ENCODE results near the gene NT5C.

NT5C gene

DNA sequence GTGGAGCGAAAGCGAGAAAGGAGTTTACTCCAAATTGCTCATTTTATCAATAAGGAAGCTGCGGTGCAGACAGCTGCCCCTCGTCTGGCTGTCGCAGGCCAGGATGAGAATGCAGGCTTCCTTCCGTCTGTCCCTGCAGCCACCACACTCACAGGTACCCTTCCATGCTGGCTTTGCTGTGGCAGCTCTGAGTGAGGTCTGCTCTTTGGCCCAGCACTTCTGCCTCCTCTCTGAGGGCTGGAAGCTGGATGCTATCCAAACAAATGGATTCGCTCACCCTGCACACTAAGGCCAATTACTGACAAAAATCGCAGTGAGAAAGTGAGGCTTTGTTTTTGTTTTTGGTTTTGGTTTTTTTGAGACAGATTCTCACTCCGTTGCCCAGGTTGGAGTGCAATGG is 14.8 kb downstream of the NT5C start:
- no peak for DNase-seq

GRCh38 chr17:75115555-75115954 is 16.0 kb downstream of the NT5C start:
- DNase-seq, result no peak

DNA sequence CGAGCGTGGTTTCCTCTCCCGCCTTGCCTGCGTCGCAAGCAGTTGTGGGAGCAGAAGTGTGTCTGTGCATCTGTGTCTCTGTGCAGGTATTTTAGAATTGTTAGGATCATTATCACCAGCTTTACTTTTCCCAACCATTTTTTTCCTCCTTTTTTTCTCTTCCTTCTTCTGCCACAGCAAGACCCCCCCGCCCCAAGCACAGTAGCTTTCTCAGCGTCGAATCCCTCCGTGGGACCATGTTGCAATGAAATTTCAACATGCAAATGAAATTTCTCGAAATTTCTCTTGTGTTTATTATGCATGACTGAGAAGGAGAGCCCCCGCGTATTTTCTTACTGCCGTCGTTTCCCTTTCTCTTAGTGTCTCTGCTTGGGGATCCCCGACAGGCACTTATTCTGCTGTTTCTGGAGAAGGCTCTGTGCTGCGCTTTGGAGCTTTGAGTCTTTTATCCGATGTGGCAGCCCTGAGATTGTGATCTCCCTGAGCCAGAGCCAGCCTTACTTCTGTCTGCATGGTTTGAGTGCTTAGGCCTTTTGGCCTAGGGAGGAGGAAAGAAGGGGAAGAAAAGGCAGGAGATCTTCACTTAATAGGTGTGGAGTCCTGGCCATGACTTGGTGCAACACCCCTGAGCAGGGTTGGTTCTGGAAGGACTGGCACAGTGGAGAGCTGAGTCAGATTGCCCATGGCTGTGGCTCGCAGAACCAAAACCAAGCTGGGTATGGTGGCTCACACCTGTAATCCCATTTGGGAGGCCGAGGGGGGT is 16.8 kb downstream of the NT5C start:
- no peak for DNase-seq

GRCh38 chr17:75113798-75114551 is 17.6 kb downstream of the NT5C start:
- peak; percentile 39 to 93 (median 72) for DNase-seq

- no peak for DNase-seq
Measured at GRCh38 chr17:75111777-75112335, 19.7 kb downstream of the NT5C start.

DNA sequence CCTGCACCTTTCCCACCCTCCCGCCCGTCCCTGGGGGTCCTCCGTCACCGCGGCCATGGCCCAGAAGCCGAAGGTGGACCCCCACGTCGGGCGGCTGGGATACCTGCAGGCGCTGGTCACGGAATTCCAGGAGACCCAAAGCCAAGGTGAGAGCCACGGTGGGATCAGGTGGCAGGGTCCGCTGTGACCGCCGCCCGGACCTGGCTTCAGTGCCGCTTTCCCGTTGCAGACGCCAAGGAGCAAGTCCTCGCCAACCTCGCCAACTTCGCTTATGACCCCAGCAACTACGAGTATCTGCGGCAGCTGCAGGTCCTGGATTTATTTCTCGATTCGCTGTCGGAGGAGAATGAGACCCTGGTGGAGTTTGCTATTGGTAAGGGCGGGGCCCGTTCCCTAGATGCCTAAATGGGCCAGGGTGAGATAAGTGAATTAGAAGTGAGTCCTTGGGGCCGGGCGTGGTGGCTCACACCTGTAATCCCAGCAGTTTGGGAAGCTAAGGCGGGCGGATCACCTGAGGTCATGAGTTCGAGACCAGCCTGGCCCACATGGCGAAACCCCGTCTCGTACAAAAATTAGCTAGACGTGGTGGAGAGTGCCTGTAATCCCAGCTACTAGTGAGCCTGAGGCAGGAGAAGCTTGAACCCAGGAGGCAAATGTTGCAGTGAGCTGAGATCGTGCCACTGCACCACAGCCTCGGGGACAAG is 21.2 kb downstream of the NT5C start:
- peak in 1 of 51 donors; percentile 56 for DNase-seq

GRCh38 chr17:75109407-75110233 is 21.9 kb downstream of the NT5C start, which contains the start of gene ARMC7:
Gene ARMC7 (plus strand): TSS chr17:75109969. CDS start chr17:75110289, 320 bp downstream.
- peak in 50 of 51 donors; percentile 23 to 90 (median 74) for DNase-seq

- DNase-seq, result no peak
Measured at GRCh38 chr17:75109046-75109406, 22.5 kb downstream of the NT5C start.

DNA sequence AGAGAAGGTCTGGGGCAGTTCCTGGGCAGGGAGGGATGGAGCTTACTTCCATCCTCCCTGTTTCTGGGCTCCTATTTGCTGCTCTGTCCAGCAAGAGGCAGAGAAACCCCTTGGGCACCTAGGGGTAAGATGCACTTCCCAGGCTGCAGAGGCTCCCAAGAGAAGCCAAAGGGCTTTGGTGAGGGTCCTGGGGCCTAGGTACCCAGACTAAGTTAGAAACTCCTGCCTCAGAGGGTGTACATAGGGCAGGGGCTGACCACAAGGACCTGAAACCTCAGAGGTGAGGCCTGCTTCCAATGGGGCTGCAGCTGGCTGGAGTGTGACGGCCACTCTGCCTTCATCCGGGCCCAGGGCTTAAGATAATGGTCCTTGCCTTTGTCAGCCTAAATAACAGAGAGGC is 23.3 kb downstream of the NT5C start:
- no peak for DNase-seq

DNA sequence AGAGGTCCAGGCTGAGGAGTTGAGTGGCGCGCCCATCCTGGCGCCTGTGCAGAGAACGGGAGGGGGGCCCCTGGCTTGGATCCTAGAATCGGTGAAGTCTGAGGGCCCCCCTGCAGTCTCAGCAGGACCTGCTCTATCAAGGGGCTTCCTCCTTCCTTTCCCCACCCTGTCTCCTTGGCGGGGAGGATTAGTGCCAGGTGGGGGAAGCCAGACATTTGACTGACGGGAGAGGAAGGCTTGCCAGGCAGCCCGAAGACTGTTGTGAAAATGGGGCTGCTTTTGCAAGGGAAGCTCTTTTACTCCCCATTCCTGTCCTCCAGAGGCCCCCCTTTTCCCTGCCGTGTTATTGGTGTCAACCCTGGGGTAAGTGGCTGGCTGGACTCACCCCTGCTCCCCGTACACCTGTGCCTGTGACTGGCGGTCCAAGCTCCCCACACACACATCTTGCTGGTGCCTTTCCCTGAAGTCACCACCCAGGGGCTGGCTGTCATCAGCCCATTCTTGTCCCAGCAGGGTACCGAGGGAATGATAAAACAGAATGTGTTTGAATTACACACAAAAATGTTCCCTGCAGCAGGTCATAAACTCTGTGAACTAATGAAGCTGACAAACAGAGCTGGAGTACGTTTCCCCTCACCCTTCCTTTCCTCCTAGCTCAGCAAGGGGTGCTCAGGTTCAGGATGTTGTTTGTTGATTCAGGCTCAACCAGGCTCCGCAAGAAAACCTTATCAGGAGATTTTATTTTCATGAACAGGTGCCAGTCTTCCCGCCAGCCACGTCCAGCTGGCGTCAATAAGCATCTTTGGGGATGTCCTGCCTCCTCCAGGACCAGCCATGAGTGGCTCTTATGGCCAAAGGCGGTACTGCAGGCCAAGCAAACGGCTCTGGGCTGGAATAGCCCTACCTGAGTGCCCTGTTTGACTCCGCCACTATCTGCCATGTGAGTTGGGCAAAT is 26.1 kb downstream of the NT5C start:
- DNase-seq, result peak in 5 of 51 donors; percentile 8 to 38 (median 18)

- no peak for DNase-seq
Measured at GRCh38 chr17:75103601-75104554, 27.7 kb downstream of the NT5C start.

- DNase-seq, result peak in 1 of 51 donors; percentile 10
Measured at GRCh38 chr17:75102385-75102821, 29.1 kb downstream of the NT5C start.

- DNase-seq, result no peak
Measured at GRCh38 chr17:75099881-75100595, 31.5 kb downstream of the NT5C start.

GRCh38 chr17:75098861-75099260 is 32.7 kb downstream of the NT5C start:
- DNase-seq, result no peak

DNA sequence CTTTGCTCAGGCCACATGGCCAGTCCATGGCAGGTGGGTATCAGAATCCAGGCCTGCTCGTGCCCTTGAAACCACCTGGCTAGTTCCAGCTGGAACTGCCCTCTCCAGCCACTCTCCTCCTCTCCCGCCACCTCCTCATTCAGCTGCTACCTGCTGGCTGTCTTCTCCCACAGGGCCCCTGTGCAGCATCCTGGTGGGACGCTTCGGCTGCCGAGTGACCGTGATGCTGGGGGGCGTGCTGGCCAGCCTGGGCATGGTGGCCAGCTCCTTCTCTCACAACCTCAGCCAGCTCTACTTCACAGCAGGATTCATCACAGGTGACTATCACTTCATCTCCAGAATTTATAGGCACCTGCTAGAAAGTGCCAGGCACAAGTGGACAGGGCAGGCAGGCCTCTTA is 33.7 kb downstream of the NT5C start:
- DNase-seq, result no peak

DNA sequence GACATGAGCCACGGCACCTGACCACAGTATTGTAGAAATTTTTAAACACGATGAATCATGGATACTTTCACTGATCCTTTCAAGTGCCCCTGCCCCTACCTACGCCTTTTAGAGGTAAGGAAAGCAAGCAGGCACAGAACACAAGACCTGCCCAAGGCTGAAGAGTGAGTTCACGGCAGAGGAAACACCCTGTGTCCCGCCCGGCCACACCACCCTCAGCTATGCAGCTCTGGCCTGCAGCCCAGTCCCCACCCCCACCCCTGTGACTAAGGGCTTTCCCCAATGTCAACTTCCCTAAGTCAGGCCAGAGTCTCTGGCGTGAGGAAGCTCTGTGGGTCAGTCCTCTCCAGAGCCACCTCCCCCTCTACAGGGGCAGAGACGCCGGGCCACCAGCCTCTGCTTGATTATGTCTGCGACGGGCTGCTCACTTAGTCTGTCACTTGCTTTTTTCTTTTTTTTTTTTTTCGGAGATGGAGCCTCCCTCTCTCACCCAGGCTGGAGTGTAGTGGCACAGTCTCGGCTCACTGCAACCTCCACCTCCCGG is 35.4 kb downstream of the NT5C start:
- DNase-seq, result peak in 10 of 51 donors; percentile 10 to 41 (median 26)

DNA sequence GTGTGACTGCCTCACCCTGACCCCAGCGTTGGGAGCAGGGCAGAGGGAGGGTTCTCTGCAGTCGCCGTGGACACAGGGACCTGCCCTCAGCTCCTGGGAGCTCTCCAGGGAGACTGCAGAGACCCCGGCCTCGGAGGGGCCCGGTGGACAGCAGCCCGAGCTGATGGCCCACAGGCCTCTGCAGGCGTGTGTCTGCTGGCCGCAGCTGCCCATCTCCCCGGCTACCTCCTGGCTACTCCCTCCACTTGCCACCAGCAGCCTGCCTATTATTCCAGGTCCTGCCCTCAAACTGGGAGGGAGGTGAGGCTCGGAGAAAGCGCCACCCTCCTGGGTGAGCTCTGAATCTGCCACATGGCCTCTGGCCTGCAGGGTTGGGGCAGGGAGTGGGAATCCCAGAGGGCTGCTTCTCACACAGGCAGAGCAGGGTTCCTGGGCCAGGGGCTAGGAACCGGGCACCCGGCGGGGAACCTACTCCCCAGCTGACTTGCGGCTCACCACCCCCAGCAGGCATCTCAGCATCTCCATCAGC is 36.6 kb downstream of the NT5C start:
- no peak for DNase-seq

Data from hypothalamus (tissue), 51 donors.